Measurements from ENCODE around the gene OBSL1.

DNA sequence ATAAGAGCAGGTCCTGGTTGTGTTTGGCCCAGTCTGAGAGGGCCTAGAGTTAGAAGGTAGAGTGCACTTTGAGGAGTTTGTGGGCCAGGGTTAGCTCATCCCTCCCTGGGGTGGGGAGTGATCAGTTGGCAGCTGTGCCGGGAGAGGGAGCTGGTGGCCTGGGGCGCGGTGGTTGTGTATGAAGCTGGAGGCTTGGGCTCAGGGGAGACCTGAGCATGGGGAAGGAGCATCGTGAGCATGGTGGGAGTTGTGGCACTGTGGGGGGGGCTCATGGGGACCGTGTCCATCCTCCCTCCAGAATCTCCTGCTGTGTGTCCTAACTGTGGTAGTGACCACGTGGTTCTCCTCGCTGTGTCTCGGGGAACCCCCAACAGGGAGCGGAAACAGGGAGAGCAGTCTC lies 40.0 kb upstream of the OBSL1 start:
- TF ChIP-seq SUZ12 (IDR thresholded peaks at IDR 0.05; ENCODE audit: extremely low read depth, insufficient read depth, insufficient read length) (no peak), ZNF274 (IDR thresholded peaks at IDR 0.05; ENCODE audit: low read depth, low read length) (no peak)
